ENCODE data around the gene CNTN2.

DNA sequence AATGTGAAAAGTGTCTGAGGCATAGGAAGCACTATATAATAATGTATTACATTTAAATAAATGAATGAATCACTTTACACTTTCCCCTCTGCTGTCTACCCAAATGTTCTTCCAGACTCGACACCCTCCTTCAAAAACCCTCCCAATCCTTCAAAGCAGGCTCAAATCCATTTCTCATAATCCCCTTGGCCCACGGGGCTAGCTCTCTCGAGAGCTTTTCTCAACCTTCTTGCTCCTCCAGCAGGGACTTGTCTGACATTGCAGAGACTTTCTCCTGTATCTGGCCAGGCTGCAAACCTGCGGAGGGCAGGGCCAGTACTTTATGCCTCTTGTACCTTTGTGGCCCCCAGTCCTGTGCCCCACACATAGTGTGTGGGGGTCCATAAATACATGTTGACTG lies 14.1 kb upstream of the CNTN2 start:
- TF ChIP-seq POLR2AphosphoS5 (IDR thresholded peaks at IDR 0.05; ENCODE audit: insufficient read depth in 1 of 2, low read depth in 1 of 2), result no peak
- TF ChIP-seq, protein P1, sequence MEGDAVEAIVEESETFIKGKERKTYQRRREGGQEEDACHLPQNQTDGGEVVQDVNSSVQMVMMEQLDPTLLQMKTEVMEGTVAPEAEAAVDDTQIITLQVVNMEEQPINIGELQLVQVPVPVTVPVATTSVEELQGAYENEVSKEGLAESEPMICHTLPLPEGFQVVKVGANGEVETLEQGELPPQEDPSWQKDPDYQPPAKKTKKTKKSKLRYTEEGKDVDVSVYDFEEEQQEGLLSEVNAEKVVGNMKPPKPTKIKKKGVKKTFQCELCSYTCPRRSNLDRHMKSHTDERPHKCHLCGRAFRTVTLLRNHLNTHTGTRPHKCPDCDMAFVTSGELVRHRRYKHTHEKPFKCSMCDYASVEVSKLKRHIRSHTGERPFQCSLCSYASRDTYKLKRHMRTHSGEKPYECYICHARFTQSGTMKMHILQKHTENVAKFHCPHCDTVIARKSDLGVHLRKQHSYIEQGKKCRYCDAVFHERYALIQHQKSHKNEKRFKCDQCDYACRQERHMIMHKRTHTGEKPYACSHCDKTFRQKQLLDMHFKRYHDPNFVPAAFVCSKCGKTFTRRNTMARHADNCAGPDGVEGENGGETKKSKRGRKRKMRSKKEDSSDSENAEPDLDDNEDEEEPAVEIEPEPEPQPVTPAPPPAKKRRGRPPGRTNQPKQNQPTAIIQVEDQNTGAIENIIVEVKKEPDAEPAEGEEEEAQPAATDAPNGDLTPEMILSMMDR (IDR thresholded peaks at IDR 0.05), result no peak
